ENCODE data around the gene HIPK2. TPM values are rescaled to one million over a fixed set of nuclear protein-coding genes. Genes with fewer than 3 reads are reported as not detected.

The HIPK2 gene
- total RNA-seq, 1 donor from 2014 or later = 5.8 TPM

DNA sequence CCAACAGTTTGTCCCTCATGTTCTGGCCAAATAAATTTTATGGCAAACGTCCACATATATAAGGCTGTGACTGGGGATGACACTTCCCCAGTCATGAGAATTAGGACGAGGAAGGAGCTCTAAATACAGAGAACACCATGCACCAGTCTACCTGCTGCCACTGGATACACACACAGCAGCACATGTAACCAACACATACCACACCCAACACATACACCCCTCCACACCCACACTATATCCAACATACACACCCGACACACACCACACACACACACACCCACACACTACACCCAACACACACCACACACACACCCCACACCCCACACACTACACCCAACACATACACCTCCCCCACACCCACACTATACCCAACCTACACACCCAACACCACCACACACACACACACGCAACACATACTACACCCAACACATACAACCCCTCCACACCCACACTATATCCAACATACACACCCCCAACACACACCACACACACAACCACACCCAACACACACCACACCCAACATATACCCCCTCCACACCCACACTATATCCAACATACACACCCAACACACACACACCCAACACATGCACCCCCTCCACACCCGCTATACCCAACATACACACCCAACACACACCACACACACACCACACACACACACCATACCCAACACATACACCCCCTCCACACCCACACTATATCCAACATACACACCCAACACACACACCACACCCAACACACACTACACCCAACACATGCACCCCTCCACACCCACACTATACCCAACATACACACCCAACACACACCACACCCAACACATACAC is 74.1 kb downstream of the HIPK2 start:
- no peak overlapping the region for H3K4me3 ChIP-seq (ENCODE audit: low read depth, low read length)
- TF ChIP-seq, protein P1, sequence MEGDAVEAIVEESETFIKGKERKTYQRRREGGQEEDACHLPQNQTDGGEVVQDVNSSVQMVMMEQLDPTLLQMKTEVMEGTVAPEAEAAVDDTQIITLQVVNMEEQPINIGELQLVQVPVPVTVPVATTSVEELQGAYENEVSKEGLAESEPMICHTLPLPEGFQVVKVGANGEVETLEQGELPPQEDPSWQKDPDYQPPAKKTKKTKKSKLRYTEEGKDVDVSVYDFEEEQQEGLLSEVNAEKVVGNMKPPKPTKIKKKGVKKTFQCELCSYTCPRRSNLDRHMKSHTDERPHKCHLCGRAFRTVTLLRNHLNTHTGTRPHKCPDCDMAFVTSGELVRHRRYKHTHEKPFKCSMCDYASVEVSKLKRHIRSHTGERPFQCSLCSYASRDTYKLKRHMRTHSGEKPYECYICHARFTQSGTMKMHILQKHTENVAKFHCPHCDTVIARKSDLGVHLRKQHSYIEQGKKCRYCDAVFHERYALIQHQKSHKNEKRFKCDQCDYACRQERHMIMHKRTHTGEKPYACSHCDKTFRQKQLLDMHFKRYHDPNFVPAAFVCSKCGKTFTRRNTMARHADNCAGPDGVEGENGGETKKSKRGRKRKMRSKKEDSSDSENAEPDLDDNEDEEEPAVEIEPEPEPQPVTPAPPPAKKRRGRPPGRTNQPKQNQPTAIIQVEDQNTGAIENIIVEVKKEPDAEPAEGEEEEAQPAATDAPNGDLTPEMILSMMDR (IDR thresholded peaks at IDR 0.05; ENCODE audit: insufficient read depth, low read length, severe bottlenecking) = no peak
- peaks cover 8% of the 10 kb centered on the region for H3K36me3 ChIP-seq (ENCODE audit: control insufficient read depth, insufficient read depth, low read length)
- H3K27me3 ChIP-seq (ENCODE audit: control insufficient read depth, insufficient read depth, low read length) = no peaks in the 10 kb centered on the region
- no peak for FAIRE-seq
- no peak for DNase-seq (ENCODE audit: low read depth)

DNA sequence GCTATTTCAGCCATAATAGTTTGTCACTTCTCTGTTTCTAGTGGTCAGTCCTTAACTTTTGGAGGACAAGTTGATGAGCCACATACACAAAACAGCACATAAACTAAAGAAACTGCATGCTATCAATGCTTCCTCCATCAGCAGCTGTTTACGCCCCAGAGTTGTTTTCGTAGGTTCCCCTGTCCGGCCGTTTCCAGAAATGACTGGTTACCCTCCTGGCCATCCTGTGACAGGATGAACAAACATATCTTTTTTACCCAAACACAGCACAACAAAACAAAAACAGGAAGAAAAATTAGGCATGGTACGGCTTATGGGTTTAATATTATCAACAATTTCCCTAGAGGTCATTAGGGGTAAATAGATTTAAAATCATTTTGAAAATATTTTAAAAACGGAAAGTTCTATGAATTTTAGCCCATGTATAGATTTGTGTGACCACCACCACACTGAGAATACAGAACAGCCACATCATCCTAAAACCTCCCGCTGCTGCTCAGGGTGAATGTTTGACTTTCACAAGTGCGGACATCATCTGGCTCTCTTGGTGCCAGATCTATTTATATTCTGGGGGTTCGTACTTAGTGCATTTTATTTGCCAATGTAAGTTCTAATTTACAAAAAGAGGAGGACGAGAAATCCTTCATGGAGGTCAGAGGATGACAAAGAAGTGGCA is 74.8 kb downstream of the HIPK2 start:
- H3K4me3 ChIP-seq (ENCODE audit: low read depth, low read length) = no peak overlapping the region
- FAIRE-seq (no peak), DNase-seq (ENCODE audit: low read depth) (no peak)
- H3K27me3 ChIP-seq (ENCODE audit: control insufficient read depth, insufficient read depth, low read length) = no peaks in the 10 kb centered on the region
- H3K36me3 ChIP-seq (ENCODE audit: control insufficient read depth, insufficient read depth, low read length) = peaks cover 8% of the 10 kb centered on the region
- TF ChIP-seq, protein P1 (IDR thresholded peaks at IDR 0.05; ENCODE audit: insufficient read depth, low read length, severe bottlenecking) = no peak

DNA sequence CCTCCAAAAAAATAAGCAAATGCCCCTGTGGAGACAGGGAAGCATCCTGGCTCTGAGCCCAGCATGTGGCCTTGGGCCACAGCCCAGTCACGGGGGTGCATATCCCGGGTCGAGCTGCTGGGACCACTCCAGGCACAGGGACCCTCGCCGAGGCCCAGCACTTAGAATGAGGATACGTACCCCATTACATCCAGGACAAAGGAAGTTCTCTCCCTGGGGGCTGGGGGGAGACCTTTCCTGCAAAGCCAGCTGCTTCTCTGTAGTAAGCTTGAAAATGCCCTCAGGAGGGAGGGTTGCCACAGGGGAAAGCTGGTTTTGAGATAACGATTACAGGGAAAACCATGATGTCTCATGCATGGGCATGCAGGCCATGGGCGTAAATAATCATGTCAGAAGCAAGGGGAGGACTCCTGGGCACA is 75.5 kb downstream of the HIPK2 start:
- TF ChIP-seq, protein P1 (IDR thresholded peaks at IDR 0.05; ENCODE audit: insufficient read depth, low read length, severe bottlenecking) = no peak
- no peak for DNase-seq (ENCODE audit: low read depth)
- FAIRE-seq = no peak

DNA sequence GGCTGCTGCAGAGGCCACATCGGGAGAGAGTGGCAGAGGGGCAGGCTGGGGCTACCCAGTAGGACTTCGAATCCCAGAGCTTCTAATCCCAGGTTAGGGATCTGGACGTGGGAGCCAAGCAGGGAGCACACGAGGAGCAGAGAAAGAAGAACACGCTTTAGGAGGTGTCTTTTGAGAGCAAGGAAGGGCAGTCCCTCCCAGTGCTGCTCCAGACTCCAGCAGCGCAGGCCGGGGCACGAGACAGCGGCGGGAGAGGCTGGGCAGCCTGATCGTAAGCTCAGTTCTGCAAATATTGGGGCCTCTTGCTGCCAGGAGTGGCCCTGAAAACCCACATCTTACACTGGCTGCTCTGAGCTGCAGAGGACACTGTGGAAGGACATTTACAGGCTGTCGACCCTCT is 75.9 kb downstream of the HIPK2 start:
- Histone ChIP-seq H3K27me3 (ENCODE audit: control insufficient read depth, insufficient read depth, low read length) (no peaks in the 10 kb centered on the region), H3K36me3 (ENCODE audit: control insufficient read depth, insufficient read depth, low read length) (peaks cover 6% of the 10 kb centered on the region), H3K4me3 (ENCODE audit: low read depth, low read length) (no peak overlapping the region)
- TF ChIP-seq, protein P1 (IDR thresholded peaks at IDR 0.05; ENCODE audit: insufficient read depth, low read length, severe bottlenecking) = no peak
- FAIRE-seq (no peak), DNase-seq (ENCODE audit: low read depth) (no peak)

More for the DNA sequence above, 75.5 kb downstream of the HIPK2 start:
- Histone ChIP-seq H3K27me3 (ENCODE audit: control insufficient read depth, insufficient read depth, low read length) (no peaks in the 10 kb centered on the region), H3K36me3 (ENCODE audit: control insufficient read depth, insufficient read depth, low read length) (peaks cover 6% of the 10 kb centered on the region), H3K4me3 (ENCODE audit: low read depth, low read length) (no peak overlapping the region)

DNA sequence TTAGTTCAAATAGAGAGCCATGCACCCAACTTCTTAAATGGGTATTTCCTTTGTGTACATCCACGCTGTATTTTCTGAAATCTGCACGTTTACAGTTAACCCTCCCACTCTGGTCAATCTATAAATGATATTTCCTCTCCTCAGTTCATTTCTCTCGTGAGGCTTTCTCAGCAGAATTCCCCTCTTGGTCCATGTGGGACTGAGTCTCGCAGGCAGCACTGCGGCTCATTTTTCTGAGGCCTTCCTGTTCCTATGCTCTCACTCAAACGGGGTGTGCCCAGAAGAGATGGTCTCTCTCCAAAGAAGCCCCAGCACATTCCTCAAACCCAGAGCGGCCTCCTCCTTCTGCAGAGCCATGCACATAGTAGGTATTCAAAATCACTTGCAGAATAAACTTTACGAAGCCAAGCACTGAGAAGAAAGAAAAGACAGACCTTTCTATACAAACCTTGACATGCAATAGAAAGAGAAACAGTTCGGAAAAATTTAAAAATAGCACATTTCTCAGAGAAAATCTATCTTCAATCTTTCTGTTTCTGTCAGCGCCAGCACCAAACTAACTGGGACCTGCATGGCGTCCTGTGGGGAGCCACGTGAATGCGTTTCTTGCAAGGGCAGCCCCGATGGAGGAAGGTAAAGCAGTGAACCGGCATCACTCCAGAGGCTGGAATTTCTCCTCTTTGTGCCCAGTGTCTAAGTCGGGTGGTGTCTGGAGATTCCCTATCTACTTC is 77.1 kb downstream of the HIPK2 start:
- TF ChIP-seq, protein P1 (IDR thresholded peaks at IDR 0.05; ENCODE audit: insufficient read depth, low read length, severe bottlenecking) = no peak
- Histone ChIP-seq H3K36me3 (ENCODE audit: control insufficient read depth, insufficient read depth, low read length) (peaks cover 3% of the 10 kb centered on the region), H3K4me3 (ENCODE audit: low read depth, low read length) (no peak overlapping the region), H3K27me3 (ENCODE audit: control insufficient read depth, insufficient read depth, low read length) (no peaks in the 10 kb centered on the region)
- no peak for DNase-seq (ENCODE audit: low read depth)
- no peak for FAIRE-seq

Measured in bronchial epithelial cell (primary cell).